A673 (cell line): Measurements from ENCODE around the gene SMOC2. TPM values are rescaled to one million over a fixed set of nuclear protein-coding genes. Genes with fewer than 3 reads are reported as not detected.

Source experiments
- BruUV-seq: library from RNA; stranded (reverse); fragments of 400-500 nt; replicated peaks from 2 replicates; lab custom pipeline; 2021; lab: Mats Ljungman, UMichigan
- CTCF ChIA-PET: fragments of 300-600 bp; sonication (Branson Sonifier 250); formaldehyde crosslinking; loops from one replicate; lab custom pipeline; 2022; ENCODE audit warnings: antibody characterized with exemption; lab: Charles Lee
- POLR2A ChIA-PET: fragments of 300-600 bp; sonication (Branson Sonifier 250); formaldehyde crosslinking; loops from one replicate; lab custom pipeline; 2022; ENCODE audit warnings: antibody characterized with exemption; ENCODE audit not compliant: low non-redundant PET; lab: Charles Lee
- DNase-seq: peaks from one replicate; pipeline ENCODE4 v3.0.0-alpha.2; 2015; ENCODE audit warnings: low spot score
- H3K27ac ChIP-seq: fragments of 200-600 bp; sonication (generic); 2 replicates; pipeline ENCODE4 v1.5.1; 2016; ENCODE audit warnings: mixed run types, low read depth, mild to moderate bottlenecking, mixed read lengths, antibody characterized with exemption, low read length; ENCODE audit not compliant: poor library complexity, severe bottlenecking
- H3K27me3 ChIP-seq: fragments of 200-600 bp; sonication (generic); replicated peaks from 2 replicates; pipeline ENCODE4 v1.6.1; 2017; ENCODE audit warnings: mixed run types, low read depth, mild to moderate bottlenecking, mixed read lengths, antibody characterized with exemption, low read length; ENCODE audit not compliant: insufficient read depth, poor library complexity
- H3K36me3 ChIP-seq: fragments of 200-600 bp; sonication (generic); 2 replicates; pipeline ENCODE4 v1.6.1; 2016; ENCODE audit warnings: mixed run types, mild to moderate bottlenecking, mixed read lengths, antibody characterized with exemption, low read length; ENCODE audit not compliant: insufficient read depth, poor library complexity, severe bottlenecking
- H3K4me1 ChIP-seq: fragments of 200-600 bp; sonication (generic); 2 replicates; pipeline ENCODE4 v1.6.1; 2017; ENCODE audit warnings: mixed run types, mild to moderate bottlenecking, mixed read lengths, antibody characterized with exemption, low read length; ENCODE audit not compliant: insufficient read depth, poor library complexity, severe bottlenecking
- H3K4me3 ChIP-seq: fragments of 200-600 bp; sonication (generic); 2 replicates; pipeline ENCODE4 v1.5.1; 2016; ENCODE audit warnings: low read depth, mixed run types, mild to moderate bottlenecking, mixed read lengths, low read length; ENCODE audit not compliant: poor library complexity, severe bottlenecking
- H3K9me3 ChIP-seq: fragments of 200-600 bp; sonication (generic); 2 replicates; pipeline ENCODE4 v1.6.1; 2016; ENCODE audit warnings: mixed run types, low read depth, mild to moderate bottlenecking, mixed read lengths, antibody characterized with exemption, low read length; ENCODE audit not compliant: poor library complexity, severe bottlenecking
- EZH2 ChIP-seq: fragments of 200-600 bp; sonication (generic); IDR thresholded peaks from 2 replicates; pipeline ENCODE4 v1.6.1; 2017; ENCODE audit warnings: borderline replicate concordance, low read depth, mild to moderate bottlenecking, mixed read lengths, antibody characterized with exemption, low read length; ENCODE audit not compliant: poor library complexity, severe bottlenecking
- intact Hi-C: fragments of 100-400 bp; cut with micrococcal nuclease; formaldehyde crosslinking; loops from one replicate; pipeline ENCODE4 v1.10.0; 2022; ENCODE audit not compliant: unreplicated experiment
- total RNA-seq: library from RNA; stranded (reverse); gene quantifications from 2 replicates; pipeline ENCODE4 v1.2.3, GENCODE V29; 2021
- TF ChIP-seq, protein P1 (sequence below): fragments of 300-800, 200-600 bp; sonication (generic); conservative IDR thresholded peaks from 2 replicates; pipeline ENCODE4 v1.5.1; 2017; ENCODE audit warnings: low read depth, mild to moderate bottlenecking, antibody characterized with exemption, low read length, moderate library complexity, mixed read lengths

The SMOC2 gene
- total RNA-seq, 1 experiment from 2014 or later: 1.8 TPM

DNA sequence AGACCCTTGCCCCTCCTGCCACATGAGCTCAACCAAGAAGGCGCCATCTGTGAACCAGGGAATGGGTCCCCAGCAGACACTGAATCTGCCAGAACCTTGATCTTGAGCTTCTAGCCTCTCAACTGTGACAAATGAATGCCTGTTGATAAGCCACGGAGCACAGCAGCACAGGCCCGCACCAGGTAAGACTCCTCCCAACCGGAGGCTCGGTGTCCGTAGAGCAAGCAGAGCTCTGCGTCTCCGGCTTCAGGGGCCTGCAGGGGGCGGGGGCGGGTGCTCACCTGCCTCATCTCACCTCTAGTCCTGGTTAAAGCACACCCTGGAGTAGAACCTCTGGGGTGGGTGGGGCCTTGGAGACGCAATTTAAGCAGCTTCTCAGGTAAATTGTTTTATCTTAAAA, 122.7 kb downstream of the SMOC2 start:
- ChIA-PET POLR2A (no interaction called here), CTCF (no interaction called here)
- Histone ChIP-seq H3K4me1 (no peaks in the 10 kb centered on the region), H3K36me3 (no peaks in the 10 kb centered on the region), H3K27me3 (no peaks in the 10 kb centered on the region), H3K9me3 (no peaks in the 10 kb centered on the region), H3K27ac (no peak overlapping the region), H3K4me3 (no peak overlapping the region)
- DNase-seq: no peak
- BruUV-seq: no TSS peak
- no peak for TF ChIP-seq EZH2
- TF ChIP-seq, protein P1, sequence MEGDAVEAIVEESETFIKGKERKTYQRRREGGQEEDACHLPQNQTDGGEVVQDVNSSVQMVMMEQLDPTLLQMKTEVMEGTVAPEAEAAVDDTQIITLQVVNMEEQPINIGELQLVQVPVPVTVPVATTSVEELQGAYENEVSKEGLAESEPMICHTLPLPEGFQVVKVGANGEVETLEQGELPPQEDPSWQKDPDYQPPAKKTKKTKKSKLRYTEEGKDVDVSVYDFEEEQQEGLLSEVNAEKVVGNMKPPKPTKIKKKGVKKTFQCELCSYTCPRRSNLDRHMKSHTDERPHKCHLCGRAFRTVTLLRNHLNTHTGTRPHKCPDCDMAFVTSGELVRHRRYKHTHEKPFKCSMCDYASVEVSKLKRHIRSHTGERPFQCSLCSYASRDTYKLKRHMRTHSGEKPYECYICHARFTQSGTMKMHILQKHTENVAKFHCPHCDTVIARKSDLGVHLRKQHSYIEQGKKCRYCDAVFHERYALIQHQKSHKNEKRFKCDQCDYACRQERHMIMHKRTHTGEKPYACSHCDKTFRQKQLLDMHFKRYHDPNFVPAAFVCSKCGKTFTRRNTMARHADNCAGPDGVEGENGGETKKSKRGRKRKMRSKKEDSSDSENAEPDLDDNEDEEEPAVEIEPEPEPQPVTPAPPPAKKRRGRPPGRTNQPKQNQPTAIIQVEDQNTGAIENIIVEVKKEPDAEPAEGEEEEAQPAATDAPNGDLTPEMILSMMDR: no peak
- intact Hi-C loops: no loop called here

DNA sequence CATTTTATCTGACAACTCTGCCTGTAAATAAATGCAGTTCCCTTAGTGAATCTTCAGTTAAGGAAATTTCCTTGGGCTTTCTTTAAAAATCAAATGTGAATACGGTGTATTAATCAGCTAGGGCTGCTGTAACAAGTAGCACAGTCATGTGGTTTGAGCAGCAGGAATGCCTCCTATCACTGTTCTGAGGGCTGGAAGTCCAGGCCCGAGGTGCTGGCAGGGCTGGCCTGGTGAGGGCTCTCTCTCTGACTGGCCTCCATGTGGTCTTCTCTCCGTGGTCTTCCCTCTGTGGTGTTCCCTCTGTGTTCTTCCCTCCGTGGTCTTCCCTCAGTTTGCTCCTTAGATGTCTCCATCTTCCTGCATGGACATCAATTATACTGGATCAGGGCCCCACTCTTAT, 124.1 kb downstream of the SMOC2 start:
- no peaks in the 10 kb centered on the region for H3K27me3 ChIP-seq
- BruUV-seq: no TSS peak
- ChIA-PET POLR2A (no interaction called here), CTCF (no interaction called here)
- TF ChIP-seq, protein P1: no peak
- TF ChIP-seq EZH2: no peak
- no peaks in the 10 kb centered on the region for H3K9me3 ChIP-seq
- H3K4me1 ChIP-seq: no peaks in the 10 kb centered on the region
- no peak for DNase-seq
- intact Hi-C loops: no loop called here
- H3K36me3 ChIP-seq: no peaks in the 10 kb centered on the region
- H3K27ac ChIP-seq: no peak overlapping the region
- no peak overlapping the region for H3K4me3 ChIP-seq

DNA sequence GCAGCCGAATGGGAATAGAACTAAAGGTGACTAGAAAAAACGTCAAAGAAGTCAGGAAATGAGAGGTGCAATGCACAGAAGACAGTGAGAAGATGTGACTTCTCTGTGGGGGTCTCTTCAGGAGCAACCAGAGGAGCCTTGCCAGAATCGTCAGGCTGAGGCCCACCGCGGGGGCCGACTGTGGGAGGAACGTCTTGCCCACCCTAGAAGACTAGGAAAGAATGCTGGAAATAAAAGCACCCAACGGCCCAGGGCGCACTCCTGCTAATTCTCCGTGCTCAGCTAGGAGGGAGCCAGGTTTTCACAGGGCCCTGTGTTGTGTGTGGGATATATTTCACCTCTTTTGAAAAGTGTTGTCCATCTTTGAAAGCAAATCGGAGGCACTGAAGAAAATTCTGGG, 129.2 kb downstream of the SMOC2 start:
- Histone ChIP-seq H3K27me3 (peaks cover 4% of the 10 kb centered on the region), H3K4me3 (no peak overlapping the region), H3K36me3 (no peaks in the 10 kb centered on the region), H3K9me3 (no peaks in the 10 kb centered on the region), H3K4me1 (no peaks in the 10 kb centered on the region), H3K27ac (no peak overlapping the region)
- ChIA-PET CTCF (no interaction called here), POLR2A (no interaction called here)
- no peak for DNase-seq
- intact Hi-C loops: no loop called here
- no TSS peak for BruUV-seq
- no peak for TF ChIP-seq EZH2
- TF ChIP-seq, protein P1: no peak
